Measurements from ENCODE around the gene PLA2G15. TPM values are rescaled to one million over a fixed set of nuclear protein-coding genes. Genes with fewer than 3 reads are reported as not detected.

Gene PLA2G15
- polyA plus RNA-seq, 1 of the 3 experiments (the other 2 are of a cell fraction) = 23.9 TPM

DNA sequence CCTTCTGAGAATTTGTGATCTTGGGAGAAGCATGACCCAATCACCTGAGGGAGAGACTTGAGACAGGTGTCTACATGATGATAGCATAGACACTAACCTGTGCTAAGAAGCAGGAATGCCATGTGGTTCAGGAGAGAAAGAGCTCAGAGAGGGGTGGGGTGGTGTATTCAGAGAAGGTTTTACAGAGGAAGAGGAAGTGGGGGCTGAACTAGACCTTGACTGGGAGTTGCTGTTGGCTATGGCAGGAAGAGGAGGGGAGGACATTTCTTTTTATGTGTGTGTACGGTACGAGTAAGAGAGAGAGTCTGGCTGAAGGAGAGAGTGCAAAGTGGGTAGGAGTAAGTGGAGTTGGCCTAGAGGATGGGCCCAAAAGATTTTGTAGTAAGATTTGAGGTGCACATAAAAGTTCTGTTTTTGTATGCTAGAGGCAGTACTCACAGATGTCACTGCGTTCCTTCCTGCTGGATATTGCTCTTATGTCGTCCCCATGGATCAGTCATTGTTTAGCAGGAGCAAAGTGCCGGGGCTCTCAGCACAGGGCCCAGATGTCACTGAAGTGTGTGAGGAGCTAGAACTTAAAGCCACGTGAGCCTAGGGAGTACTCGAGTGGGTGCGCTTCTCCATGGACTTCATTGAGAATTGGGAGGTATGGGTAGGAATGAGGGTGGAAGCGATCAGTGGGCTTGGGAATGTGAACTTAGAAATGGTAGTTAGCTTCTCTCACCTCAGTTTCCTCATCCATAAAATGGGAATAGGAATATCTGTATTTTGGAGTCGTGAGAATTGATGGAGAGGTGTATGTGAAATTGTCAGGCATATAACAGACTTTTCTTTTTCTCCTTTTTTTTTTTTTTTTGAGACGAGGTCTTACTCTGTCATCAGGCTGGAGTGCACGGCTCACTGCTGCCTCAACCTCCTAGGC lies 41.2 kb downstream of the PLA2G15 start:
- no peaks in the 10 kb centered on the region for H3K27me3 ChIP-seq (ENCODE audit: insufficient read depth)
- no peak overlapping the region for H3K4me3 ChIP-seq (ENCODE audit: low read depth in 2 of 2, low read length in 1 of 2)
- peaks cover 17% of the 10 kb centered on the region; the same call in 1 of the 2 replicates for H3K79me2 ChIP-seq (ENCODE audit: insufficient read depth)
- no peak overlapping the region for H3K9ac ChIP-seq
- ChIA-PET POLR2A (no interaction called here), CTCF (interaction anchor here (0.6 to 10.4 kb wide), 3 partner anchors 24 to 81 kb away, joined by 3 to 80 read pairs (median 3); partner anchors contain the start of gene SLC7A6)
- no peak for DNase-seq
- peaks cover 15% of the 10 kb centered on the region; the same call in 1 of the 2 replicates for H4K20me1 ChIP-seq (ENCODE audit: insufficient read depth)
- TF ChIP-seq MXI1 (IDR thresholded peaks at IDR 0.05; ENCODE audit: low read depth, low read length) (no peak), MEF2A (IDR thresholded peaks at IDR 0.05; ENCODE audit: borderline replicate concordance, low read depth) (no peak), RXRA (IDR thresholded peaks at IDR 0.05; ENCODE audit: borderline replicate concordance, low read depth) (no peak), EZH2phosphoT487 (IDR thresholded peaks at IDR 0.05; ENCODE audit: borderline replicate concordance, low read depth) (no peak), POLR2AphosphoS5 (IDR thresholded peaks at IDR 0.05; ENCODE audit: low read depth, low read length) (no peak), EP300 (IDR thresholded peaks at IDR 0.05; ENCODE audit: borderline replicate concordance in 1 of 2, low read depth in 1 of 2, low read length in 1 of 2) (no peak), CHD2 (IDR thresholded peaks at IDR 0.05; ENCODE audit: low read length, partially characterized antibody) (no peak), NRF1 (IDR thresholded peaks at IDR 0.05; ENCODE audit: low read depth, low read length) (no peak), RCOR1 (IDR thresholded peaks at IDR 0.05; ENCODE audit: low read length) (no peak), RAD21 (IDR thresholded peaks at IDR 0.05; ENCODE audit: low read length) (no peak), SMC3 (IDR thresholded peaks at IDR 0.05; ENCODE audit: low read depth, low read length) (no peak), TEAD4 (IDR thresholded peaks at IDR 0.05; ENCODE audit: borderline replicate concordance, insufficient read depth) (no peak)
- TF ChIP-seq, protein P1, sequence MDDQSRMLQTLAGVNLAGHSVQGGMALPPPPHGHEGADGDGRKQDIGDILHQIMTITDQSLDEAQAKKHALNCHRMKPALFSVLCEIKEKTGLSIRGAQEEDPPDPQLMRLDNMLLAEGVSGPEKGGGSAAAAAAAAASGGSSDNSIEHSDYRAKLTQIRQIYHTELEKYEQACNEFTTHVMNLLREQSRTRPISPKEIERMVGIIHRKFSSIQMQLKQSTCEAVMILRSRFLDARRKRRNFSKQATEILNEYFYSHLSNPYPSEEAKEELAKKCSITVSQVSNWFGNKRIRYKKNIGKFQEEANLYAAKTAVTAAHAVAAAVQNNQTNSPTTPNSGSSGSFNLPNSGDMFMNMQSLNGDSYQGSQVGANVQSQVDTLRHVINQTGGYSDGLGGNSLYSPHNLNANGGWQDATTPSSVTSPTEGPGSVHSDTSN (IDR thresholded peaks at IDR 0.05) = no peak
- TF ChIP-seq, protein P2, sequence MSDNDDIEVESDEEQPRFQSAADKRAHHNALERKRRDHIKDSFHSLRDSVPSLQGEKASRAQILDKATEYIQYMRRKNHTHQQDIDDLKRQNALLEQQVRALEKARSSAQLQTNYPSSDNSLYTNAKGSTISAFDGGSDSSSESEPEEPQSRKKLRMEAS (IDR thresholded peaks at IDR 0.05; ENCODE audit: low read depth) = no peak
- TF ChIP-seq, protein P3, sequence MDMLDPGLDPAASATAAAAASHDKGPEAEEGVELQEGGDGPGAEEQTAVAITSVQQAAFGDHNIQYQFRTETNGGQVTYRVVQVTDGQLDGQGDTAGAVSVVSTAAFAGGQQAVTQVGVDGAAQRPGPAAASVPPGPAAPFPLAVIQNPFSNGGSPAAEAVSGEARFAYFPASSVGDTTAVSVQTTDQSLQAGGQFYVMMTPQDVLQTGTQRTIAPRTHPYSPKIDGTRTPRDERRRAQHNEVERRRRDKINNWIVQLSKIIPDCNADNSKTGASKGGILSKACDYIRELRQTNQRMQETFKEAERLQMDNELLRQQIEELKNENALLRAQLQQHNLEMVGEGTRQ (IDR thresholded peaks at IDR 0.05; ENCODE audit: borderline replicate concordance, low read depth, low read length) = no peak
- no peaks in the 10 kb centered on the region for H3K9me3 ChIP-seq
- H3K27ac ChIP-seq (ENCODE audit: low read depth in 2 of 2, low read length in 1 of 2) = no peak overlapping the region
- H3K4me2 ChIP-seq = no peak overlapping the region
- WGBS (ENCODE audit: low lambda C conversion rate) = 97% methylated on average over 12 of the region's 12 CpGs
- H3F3A ChIP-seq (replicated peaks; ENCODE audit: insufficient read depth) = no peaks in the 10 kb centered on the region
- no peaks in the 10 kb centered on the region for H3K4me1 ChIP-seq (ENCODE audit: control insufficient read depth in 1 of 2, insufficient read depth in 2 of 2, low read depth in 1 of 2, low read length in 1 of 2)
- peaks cover 16 to 20% of the 10 kb centered on the region in 2 experiments for H3K36me3 ChIP-seq (replicated peaks in 1 of 2; ENCODE audit: control insufficient read depth in 1 of 2, insufficient read depth in 2 of 2, low read length in 1 of 2)
- H3K9me2 ChIP-seq = no peaks in the 10 kb centered on the region
- H2AFZ ChIP-seq (ENCODE audit: low read depth) = no peak overlapping the region
